Cardiac muscle cell (in vitro differentiated cells and primary cell): ENCODE results near the gene LPCAT1. TPM values are rescaled to one million over a fixed set of nuclear protein-coding genes. Genes with fewer than 3 reads are reported as not detected.

Experiments
- DNase-seq, 2 donors: peaks; one replicate each; pipeline versions ENCODE4 v3.0.0 to v3.0.0-alpha.2; 2010 to 2017; ENCODE audit warnings: low read depth in 1 of 2, low spot score in 1 of 2
- H3K27ac ChIP-seq: fragments of 200-600 bp; sonication (generic); 2 replicates; pipeline ENCODE4 v1.5.1; 2016
- H3K27me3 ChIP-seq: fragments of 200-600 bp; sonication (generic); 2 replicates; pipeline ENCODE4 v1.6.0; 2016; ENCODE audit warnings: control low read depth
- H3K36me3 ChIP-seq: fragments of 200-600 bp; sonication (generic); 2 replicates; pipeline ENCODE4 v1.5.1; 2016; ENCODE audit warnings: control low read depth
- H3K4me1 ChIP-seq: fragments of 200-600 bp; sonication (generic); 2 replicates; pipeline ENCODE4 v1.8.1; 2017; ENCODE audit warnings: low read depth, mild to moderate bottlenecking, mixed run types
- H3K4me3 ChIP-seq: fragments of 200-600 bp; sonication (generic); 2 replicates; pipeline ENCODE4 v1.5.1; 2016; ENCODE audit warnings: mild to moderate bottlenecking
- H3K9me3 ChIP-seq: fragments of 200-600 bp; sonication (generic); 2 replicates; pipeline ENCODE4 v1.5.1; 2017; ENCODE audit warnings: low read depth, mild to moderate bottlenecking, control low read depth
- CTCF ChIP-seq: IDR thresholded peaks from 2 replicates; pipeline ENCODE4 v1.5.1; 2012; ENCODE audit warnings: low read depth, mild to moderate bottlenecking, low read length
- polyA plus RNA-seq: library from polyadenylated mRNA; unstranded; fragments of >200 nt; fragmentation: Nextera tagmentation; extraction: Ambion mirVana; gene quantifications from 2 replicates; pipeline ENCODE4 v1.2.1, GENCODE V29; 2016
- total RNA-seq: library from RNA; depleted of rRNA; stranded (reverse); fragments of >200 nt; gene quantifications from 2 replicates; pipeline ENCODE4 v1.2.3, GENCODE V29; 2016

The LPCAT1 gene
- total and polyA plus RNA-seq, 2 experiments from 2014 or later, result 48.5 to 57.3 TPM

GRCh38 chr5:1499851-1500250 lies 23.9 kb downstream of the LPCAT1 start:
- no peak overlapping the region for H3K27ac ChIP-seq
- TF ChIP-seq CTCF, result no peak
- H3K36me3 ChIP-seq, result no peaks in the 10 kb centered on the region
- H3K27me3 ChIP-seq, result no peaks in the 10 kb centered on the region
- H3K9me3 ChIP-seq, result no peaks in the 10 kb centered on the region
- H3K4me3 ChIP-seq, result no peak overlapping the region
- no peaks in the 10 kb centered on the region for H3K4me1 ChIP-seq
- no peak for DNase-seq

- Histone ChIP-seq H3K4me3 (no peak overlapping the region), H3K27me3 (no peaks in the 10 kb centered on the region), H3K36me3 (no peaks in the 10 kb centered on the region), H3K4me1 (no peaks in the 10 kb centered on the region), H3K9me3 (no peaks in the 10 kb centered on the region), H3K27ac (no peak overlapping the region)
- no peak for TF ChIP-seq CTCF
- DNase-seq, result no peak
Observed at GRCh38 chr5:1498623-1499416, 24.9 kb downstream of the LPCAT1 start.

- Histone ChIP-seq H3K36me3 (no peaks in the 10 kb centered on the region), H3K9me3 (no peaks in the 10 kb centered on the region), H3K4me3 (no peak overlapping the region), H3K27ac (no peak overlapping the region), H3K27me3 (no peaks in the 10 kb centered on the region), H3K4me1 (no peaks in the 10 kb centered on the region)
- TF ChIP-seq CTCF, result no peak
- DNase-seq, result no peak
Observed at GRCh38 chr5:1497795-1498622, 25.8 kb downstream of the LPCAT1 start.

- Histone ChIP-seq H3K4me3 (no peak overlapping the region), H3K4me1 (no peaks in the 10 kb centered on the region), H3K27me3 (no peaks in the 10 kb centered on the region), H3K27ac (no peak overlapping the region), H3K9me3 (no peaks in the 10 kb centered on the region), H3K36me3 (no peaks in the 10 kb centered on the region)
- TF ChIP-seq CTCF, result no peak
- no peak for DNase-seq
Observed at GRCh38 chr5:1497242-1497777, 26.4 kb downstream of the LPCAT1 start.

GRCh38 chr5:1495525-1495897 lies 28.2 kb downstream of the LPCAT1 start:
- Histone ChIP-seq H3K4me3 (no peak overlapping the region), H3K27ac (no peak overlapping the region), H3K36me3 (no peaks in the 10 kb centered on the region), H3K27me3 (no peaks in the 10 kb centered on the region), H3K9me3 (no peaks in the 10 kb centered on the region), H3K4me1 (no peaks in the 10 kb centered on the region)
- no peak for TF ChIP-seq CTCF
- DNase-seq, result no peak
